H1 (cell line): Measurements from ENCODE around the gene SESN3. TPM values are rescaled to one million over a fixed set of nuclear protein-coding genes. Genes with fewer than 3 reads are reported as not detected.

Source experiments
- CTCF ChIA-PET: fragments of 300-600 bp; sonication (Branson Sonifier 250); formaldehyde crosslinking; loops from one replicate; lab custom pipeline; 2021; ENCODE audit not compliant: partially characterized antibody; lab: Charles Lee
- POLR2A ChIA-PET: fragments of 300-600 bp; sonication (Branson Sonifier 250); formaldehyde crosslinking; loops from one replicate; lab custom pipeline; 2021; ENCODE audit warnings: inconsistent platforms; ENCODE audit not compliant: partially characterized antibody; lab: Charles Lee
- DNase-seq, 2 experiments: peaks; one replicate each; pipeline versions ENCODE4 v3.0.0 to v3.0.0-alpha.2; 2010 to 2022; ENCODE audit warnings: low spot score in 2 of 2, low read depth in 1 of 2, mixed read lengths in 1 of 2
- FAIRE-seq: peaks from 2 replicates; lab custom pipeline; 2011; peaks lifted over from hg19 to GRCh38; lab: Jason Lieb, UNC
- H2AFZ ChIP-seq: 2 replicates; pipeline ENCODE4 v1.8.1; 2012; ENCODE audit warnings: low read length, inconsistent platforms
- H2AK5ac ChIP-seq: 2 replicates; pipeline ENCODE4 v1.6.1; 2013; ENCODE audit warnings: low read depth, low read length
- H2BK120ac ChIP-seq: replicated peaks from 2 replicates; pipeline ENCODE3; 2013; ENCODE audit warnings: low read depth, low read length, inconsistent platforms
- H2BK12ac ChIP-seq: 2 replicates; pipeline ENCODE4 v1.6.1; 2013; ENCODE audit warnings: low read depth, low read length
- H2BK15ac ChIP-seq: 2 replicates; pipeline ENCODE4 v1.6.1; 2013; ENCODE audit warnings: low read length
- H2BK20ac ChIP-seq: 2 replicates; pipeline ENCODE4 v1.6.1; 2013; ENCODE audit warnings: low read length
- H2BK5ac ChIP-seq: 2 replicates; pipeline ENCODE4 v1.6.1; 2013; ENCODE audit warnings: low read depth, low read length
- H3K14ac ChIP-seq: 2 replicates; pipeline ENCODE4 v1.6.1; 2013; ENCODE audit warnings: inconsistent platforms; ENCODE audit not compliant: insufficient read length
- H3K18ac ChIP-seq: 2 replicates; pipeline ENCODE4 v1.6.1; 2013; ENCODE audit warnings: low read length; ENCODE audit errors: extremely low read depth
- H3K23ac ChIP-seq: 2 replicates; pipeline ENCODE4 v1.6.1; 2013; ENCODE audit warnings: inconsistent platforms; ENCODE audit not compliant: insufficient read length
- H3K23me2 ChIP-seq: 2 replicates; pipeline ENCODE4 v1.6.1; 2013; ENCODE audit warnings: low read depth, low read length
- H3K27ac ChIP-seq: 2 replicates; pipeline ENCODE4 v1.6.1; 2011; ENCODE audit warnings: low read depth, low read length, inconsistent platforms
- H3K27me3 ChIP-seq, 4 experiments: replicated peaks in 1 of 4; 1 replicate in 1 of 4; 2 replicates in 3 of 4; pipeline versions ENCODE4 v1.6.1 to v1.8.1; 2011 to 2013; ENCODE audit warnings: low read length in 3 of 4, mild to moderate bottlenecking in 3 of 4, inconsistent platforms in 2 of 4, mixed read lengths in 2 of 4, moderate library complexity in 1 of 4; ENCODE audit not compliant: control insufficient read depth in 3 of 4, insufficient read depth in 3 of 4; ENCODE audit errors: extremely low read depth in 1 of 4
- H3K36me3 ChIP-seq, 4 experiments: 2 replicates each; pipeline versions ENCODE4 v1.6.1 to v1.8.1; 2011 to 2013; ENCODE audit warnings: mild to moderate bottlenecking in 4 of 4, low read length in 3 of 4, moderate library complexity in 2 of 4, control low read depth in 1 of 4, inconsistent platforms in 1 of 4; ENCODE audit not compliant: insufficient read depth in 4 of 4, control insufficient read depth in 2 of 4
- H3K4ac ChIP-seq: replicated peaks from 2 replicates; pipeline ENCODE3; 2013; ENCODE audit warnings: low read length, low read depth, mixed read lengths, inconsistent platforms; ENCODE audit not compliant: insufficient read length
- H3K4me1 ChIP-seq, 4 experiments: replicated peaks in 1 of 4; 1 replicate in 1 of 4; 2 replicates in 3 of 4; pipeline versions ENCODE4 v1.6.1 to v1.8.1; 2011 to 2013; ENCODE audit warnings: low read length in 3 of 4, inconsistent platforms in 2 of 4, mixed read lengths in 1 of 4; ENCODE audit not compliant: insufficient read depth in 4 of 4, control insufficient read depth in 3 of 4
- H3K4me2 ChIP-seq, 2 experiments: 2 replicates each; pipeline versions ENCODE4 v1.6.1 to v1.8.1; 2011 to 2013; ENCODE audit warnings: low read depth in 2 of 2, low read length in 2 of 2, control low read depth in 1 of 2, inconsistent platforms in 1 of 2, mild to moderate bottlenecking in 1 of 2; ENCODE audit not compliant: insufficient read depth in 1 of 2
- H3K4me3 ChIP-seq, 4 experiments: fragments of 200-600, 300-600 bp in 1 of 4; sonication (generic), shearing (Covaris generic), sonication (Bioruptor Twin) in 1 of 4; 2 replicates each; pipeline versions ENCODE4 v1.5.1 to v1.8.1; 2011 to 2016; ENCODE audit warnings: low read length in 4 of 4, low read depth in 3 of 4, control low read depth in 2 of 4, inconsistent platforms in 2 of 4, mild to moderate bottlenecking in 2 of 4, mixed read lengths in 1 of 4, moderate library complexity in 1 of 4; ENCODE audit not compliant: insufficient read depth in 2 of 4; ENCODE audit errors: extremely low read depth in 1 of 4
- H3K56ac ChIP-seq: replicated peaks from 2 replicates; pipeline ENCODE3; 2013; ENCODE audit warnings: low read depth, mild to moderate bottlenecking, mixed read lengths, low read length, inconsistent platforms; ENCODE audit not compliant: insufficient read length
- H3K79me1 ChIP-seq: 2 replicates; pipeline ENCODE4 v1.6.1; 2013; ENCODE audit warnings: low read depth, low read length, control low read depth
- H3K79me2 ChIP-seq, 2 experiments: 2 replicates each; pipeline versions ENCODE4 v1.6.1 to v1.8.1; 2012 to 2013; ENCODE audit warnings: low read length in 2 of 2, mild to moderate bottlenecking in 2 of 2, inconsistent platforms in 1 of 2; ENCODE audit not compliant: insufficient read depth in 2 of 2, control insufficient read depth in 1 of 2
- H3K9ac ChIP-seq, 4 experiments: replicated peaks in 1 of 4; 1 replicate in 1 of 4; 2 replicates in 3 of 4; pipeline versions ENCODE4 v1.6.1 to v1.8.1; 2011 to 2013; ENCODE audit warnings: low read depth in 3 of 4, low read length in 3 of 4, control low read depth in 2 of 4, mild to moderate bottlenecking in 2 of 4, moderate library complexity in 2 of 4, inconsistent platforms in 1 of 4; ENCODE audit errors: extremely low read depth in 1 of 4
- H3K9me3 ChIP-seq, 2 experiments: 2 replicates each; pipeline versions ENCODE4 v1.6.1 to v1.8.1; 2012 to 2013; ENCODE audit warnings: mild to moderate bottlenecking in 2 of 2, moderate library complexity in 2 of 2, control low read depth in 1 of 2, inconsistent platforms in 1 of 2, low read depth in 1 of 2, low read length in 1 of 2, mixed read lengths in 1 of 2; ENCODE audit not compliant: insufficient read depth in 2 of 2
- H4K20me1 ChIP-seq, 2 experiments: replicated peaks in 1 of 2; 2 replicates each; pipeline versions ENCODE3 to v1.8.1; 2011 to 2013; ENCODE audit warnings: inconsistent platforms in 2 of 2, low read length in 2 of 2, mild to moderate bottlenecking in 1 of 2; ENCODE audit not compliant: insufficient read depth in 2 of 2, control insufficient read depth in 1 of 2
- H4K5ac ChIP-seq: 2 replicates; pipeline ENCODE4 v1.6.1; 2013; ENCODE audit warnings: low read length, low read depth, mixed read lengths, inconsistent platforms; ENCODE audit not compliant: insufficient read length
- H4K8ac ChIP-seq: 2 replicates; pipeline ENCODE4 v1.8.0; 2013; ENCODE audit warnings: mild to moderate bottlenecking, moderate library complexity, low read length, inconsistent platforms; ENCODE audit not compliant: insufficient read depth; ENCODE audit errors: extremely low read depth
- H4K91ac ChIP-seq: replicated peaks from 2 replicates; pipeline ENCODE3; 2013; ENCODE audit warnings: low read length, mixed read lengths, inconsistent platforms; ENCODE audit not compliant: insufficient read length
- ATF2 ChIP-seq: IDR thresholded peaks from 2 replicates; pipeline ENCODE4 v1.6.1; 2012; ENCODE audit warnings: low read length, inconsistent platforms
- BACH1 ChIP-seq: IDR thresholded peaks from 2 replicates; pipeline ENCODE4 v1.6.1; 2012; ENCODE audit warnings: low read length, improper control_type of control experiment
- CHD1 ChIP-seq: IDR thresholded peaks from 2 replicates; pipeline ENCODE4 v1.6.1; 2012; ENCODE audit warnings: low read depth, low read length, improper control_type of control experiment
- CTCF ChIP-seq, 3 experiments: IDR thresholded peaks; 1 replicate in 2 of 3; 2 replicates in 1 of 3; pipeline versions ENCODE4 v1.5.1 to v1.6.1; 2011; ENCODE audit warnings: low read length in 3 of 3, mild to moderate bottlenecking in 3 of 3, inconsistent platforms in 2 of 3, low read depth in 1 of 3, moderate library complexity in 1 of 3; ENCODE audit not compliant: insufficient read depth in 1 of 3; ENCODE audit errors: control extremely low read depth in 1 of 3
- KDM1A ChIP-seq: fragments of 200-600, 300-600 bp; sonication (generic); IDR thresholded peaks from 2 replicates; pipeline ENCODE4 v1.7.1; 2016; ENCODE audit warnings: mild to moderate bottlenecking, low read length, borderline replicate concordance
- MAX ChIP-seq: IDR thresholded peaks from 2 replicates; pipeline ENCODE4 v1.6.1; 2012; ENCODE audit warnings: inconsistent platforms
- SAP30 ChIP-seq: fragments of 300-600 bp; sonication (generic); IDR thresholded peaks from 2 replicates; pipeline ENCODE4 v1.7.1; 2012; ENCODE audit warnings: low read length, moderate library complexity, mild to moderate bottlenecking, inconsistent platforms; ENCODE audit not compliant: insufficient read depth, insufficient replicate concordance
- SIRT6 ChIP-seq: IDR thresholded peaks from one replicate; pipeline ENCODE4 v1.7.1; 2012; ENCODE audit warnings: low read length, inconsistent platforms
- SP1 ChIP-seq: IDR thresholded peaks from 2 replicates; pipeline ENCODE4 v1.6.1; 2011; ENCODE audit warnings: low read depth, low read length
- TBP ChIP-seq: IDR thresholded peaks from 2 replicates; pipeline ENCODE4 v1.6.1; 2011; ENCODE audit warnings: low read depth, low read length, improper control_type of control experiment
- WGBS, 2 experiments: shearing (Covaris generic) in 1 of 2; methylation state at CpG; one replicate each; pipeline versions ENCODE4 v1.1.6 to v1.1.7; 2013 to 2015; ENCODE audit warnings: low lambda C conversion rate in 2 of 2, mixed read lengths in 2 of 2, inconsistent platforms in 1 of 2, low coverage in 1 of 2, missing lambda C conversion rate in 1 of 2; ENCODE audit not compliant: insufficient replicate concordance in 2 of 2, insufficient coverage in 1 of 2, insufficient read length in 1 of 2; ENCODE audit errors: extremely low coverage in 1 of 2, missing lambda C conversion rate in 1 of 2; 5-methylcytosine and 5-hydroxymethylcytosine counted together
- polyA plus RNA-seq, 7 experiments: library from polyadenylated mRNA; depleted of rRNA in 3 of 7; stranded (reverse) in 5 of 7; unstranded in 2 of 7; fragments of >200 nt in 5 of 7; fragments of 200-250 nt in 2 of 7; gene quantifications; 1 replicate in 5 of 7; 2 replicates in 1 of 7; 4 replicates in 1 of 7; pipeline versions ENCODE4 v1.2.1 to v1.2.3, GENCODE V29; 2011 to 2013; ENCODE audit warnings: missing spikeins in 2 of 7, mixed read lengths in 2 of 7
- total RNA-seq: library from RNA; stranded (reverse); fragmentation: NEBNext Ultra II Directional; extraction: Animal tissue kit (Norgen Biotek cat#: 25700); gene quantifications from 2 replicates; pipeline ENCODE4 v1.2.1, GENCODE V29; 2021

SESN3 gene
- total and polyA plus RNA-seq, 2 of the 8 experiments (the other 6 are each of a cell fraction or from before 2014, with no cell fraction given): 10.2 to 31.1 TPM

- Histone ChIP-seq H3K4me1 (no peaks in the 10 kb centered on the region), H4K5ac (no peak overlapping the region), H3K9me3 (no peaks in the 10 kb centered on the region; a peak in 1 of 4 replicates), H2BK15ac (no peak overlapping the region), H2BK5ac (no peak overlapping the region), H2BK120ac (no peak overlapping the region), H3K36me3 (peaks cover 0 to 4% (median 0%) of the 10 kb centered on the region in 4 experiments; a peak in 1 of 8 replicates), H3K4ac (no peak overlapping the region), H3K79me1 (no peaks in the 10 kb centered on the region), H3K23ac (no peak overlapping the region), H3K14ac (no peak overlapping the region), H4K8ac (no peak overlapping the region), H3K27ac (no peak overlapping the region), H2AFZ (no peak overlapping the region), H4K20me1 (no peaks in the 10 kb centered on the region), H3K18ac (no peak overlapping the region), H3K23me2 (no peaks in the 10 kb centered on the region), H2BK12ac (no peak overlapping the region), H3K56ac (no peak overlapping the region), H2BK20ac (no peak overlapping the region), H3K4me3 (no peak overlapping the region), H3K9ac (no peak overlapping the region), H2AK5ac (no peak overlapping the region), H3K79me2 (no peaks in the 10 kb centered on the region), H3K27me3 (no peaks in the 10 kb centered on the region), H3K4me2 (no peak overlapping the region), H4K91ac (no peak overlapping the region)
- ChIA-PET POLR2A (no interaction called here), CTCF (interaction anchor here (1.6 to 2.6 kb wide), 4 partner anchors 8 to 576 kb away, joined by 3 to 12 read pairs (median 9); no protein-coding TSS in a partner anchor)
- DNase-seq (no peak), FAIRE-seq (no peak)
- WGBS, 2 experiments: 90% methylated on average over 4 of the region's 4 CpGs; no CpG with 5 or more reads in 1 of the 2 experiments
- TF ChIP-seq KDM1A (no peak), SP1 (no peak), CHD1 (no peak), TBP (no peak), MAX (no peak), ATF2 (no peak), CTCF (IDR thresholded peaks at IDR 0.05; ENCODE audit: control extremely low read depth in 1 of 3, insufficient read depth in 1 of 3, low read depth in 1 of 3, low read length in 3 of 3) (no peak), SAP30 (no peak), SIRT6 (no peak), BACH1 (no peak)
Measured at GRCh38 chr11:95163106-95163505, 67.9 kb downstream of the SESN3 start.
